ENCODE data around the gene SBSN. TPM values are rescaled to one million over a fixed set of nuclear protein-coding genes. Genes with fewer than 3 reads are reported as not detected.

The SBSN gene
- polyA plus RNA-seq, 2 of the 4 experiments (the other 2 are of a cell fraction), result 0.28 to 1.1 TPM

DNA sequence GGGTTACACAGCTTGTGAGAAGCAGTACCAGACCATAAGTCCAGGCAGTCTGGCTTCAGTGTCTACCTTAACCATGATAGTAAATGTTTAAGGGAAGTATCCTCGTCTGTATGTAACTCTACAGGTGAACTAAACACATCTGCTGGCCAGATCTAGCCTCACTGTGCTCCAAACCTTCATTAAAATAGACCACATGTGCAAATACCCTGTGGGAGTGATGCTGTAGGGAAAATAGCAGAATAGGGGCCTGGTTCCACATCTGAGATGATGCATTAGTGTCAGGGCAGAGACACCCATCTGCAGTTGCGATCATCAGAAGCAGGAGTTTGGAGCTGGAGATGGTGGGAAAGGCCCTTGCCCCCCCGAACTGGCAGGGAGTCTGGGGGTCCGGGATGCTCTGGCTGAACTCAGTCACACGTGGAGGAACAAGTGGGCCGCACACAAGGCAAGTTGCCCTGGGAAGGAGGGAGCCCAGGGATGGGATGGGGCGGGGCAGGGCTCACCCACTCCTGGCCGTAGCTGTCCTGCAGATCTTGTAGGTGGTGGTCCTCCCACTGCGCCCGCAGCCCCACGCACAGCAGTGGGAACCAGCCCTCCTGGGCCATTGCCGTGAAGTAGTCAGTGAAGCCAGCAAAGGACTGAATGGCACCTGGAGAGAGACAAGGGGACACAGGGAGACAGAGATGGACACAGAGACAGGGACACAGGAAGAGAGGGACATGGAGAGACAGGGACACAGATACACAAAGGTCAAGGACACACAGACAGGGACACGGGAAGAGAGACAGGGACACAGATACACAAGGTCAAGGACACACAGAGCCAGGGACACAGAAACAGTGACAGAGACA, 24.6 kb upstream of the SBSN start:
- CTCF ChIA-PET, result interaction anchor here (0.8 to 1.3 kb wide), 5 partner anchors 10 to 108 kb away, joined by 3 to 5 read pairs (median 3); partner anchors contain the start of gene ATP4A
- no peak for DNase-seq (ENCODE audit: low read depth in 1 of 2, low spot score in 1 of 2)
- no peak for ATAC-seq
- Histone ChIP-seq H3K4me1 (no peaks in the 10 kb centered on the region), H3K9me3 (no peaks in the 10 kb centered on the region), H3K4me2 (no peak overlapping the region), H3K4me3 (no peak overlapping the region), H3K27ac (no peak overlapping the region)
- TF ChIP-seq HOXB5 (CRISPR knock-in tag; IDR thresholded peaks at IDR 0.05) (no peak), ZC3H11A (IDR thresholded peaks at IDR 0.05) (no peak), FOSL2 (IDR thresholded peaks at IDR 0.05) (no peak), FOSL2 (CRISPR knock-in tag; IDR thresholded peaks at IDR 0.05) (no peak)
- 56% methylated on average over 13 of the region's 13 CpGs for WGBS (ENCODE audit: missing lambda C conversion rate)
- FAIRE-seq, result peak; percentile 76
- POLR2A ChIA-PET, result interaction anchor here (0.7 kb wide), 1 partner anchor 79 kb away, joined by 3 read pairs; no protein-coding TSS in a partner anchor

DNA sequence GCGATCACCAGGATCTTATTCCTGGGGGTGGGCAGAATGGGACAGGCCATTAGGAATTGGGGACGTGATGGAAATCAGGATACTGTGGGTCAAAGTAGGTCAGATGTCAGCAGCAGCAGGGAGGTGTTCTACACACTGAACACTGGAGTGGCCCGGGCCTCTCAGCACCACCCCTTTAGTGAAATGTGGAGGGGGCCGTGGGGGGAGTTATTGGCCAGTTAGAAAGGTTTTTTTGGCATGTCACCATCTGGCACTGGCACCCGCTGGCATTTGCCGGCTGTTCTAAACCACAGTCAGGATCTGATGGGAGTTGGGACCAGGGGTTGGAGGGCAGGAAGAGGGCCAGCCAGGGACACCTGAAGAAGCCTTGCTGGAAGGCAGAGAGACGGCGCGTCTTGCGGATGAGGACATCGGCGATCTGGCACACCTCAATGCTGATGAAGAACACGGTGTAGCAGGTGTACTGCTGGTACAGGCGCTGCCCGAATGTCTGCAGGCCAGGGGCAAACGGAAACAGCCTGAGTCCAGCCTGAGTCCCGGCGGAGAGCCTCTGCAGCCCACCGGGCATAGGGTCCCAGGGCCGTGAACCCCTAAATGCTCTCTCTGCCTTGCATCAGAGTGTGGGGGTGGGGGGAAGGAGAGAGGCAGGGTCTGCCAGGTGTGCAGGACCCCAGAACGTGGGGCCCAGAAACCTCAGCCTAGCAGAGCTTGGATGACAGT, 23.1 kb upstream of the SBSN start:
- ChIA-PET CTCF (interaction anchor here (0.6 to 5.1 kb wide), 8 partner anchors 10 to 409 kb away, joined by 3 to 81 read pairs (median 13); partner anchors contain the start of gene ATP4A), POLR2A (no interaction called here)

DNA sequence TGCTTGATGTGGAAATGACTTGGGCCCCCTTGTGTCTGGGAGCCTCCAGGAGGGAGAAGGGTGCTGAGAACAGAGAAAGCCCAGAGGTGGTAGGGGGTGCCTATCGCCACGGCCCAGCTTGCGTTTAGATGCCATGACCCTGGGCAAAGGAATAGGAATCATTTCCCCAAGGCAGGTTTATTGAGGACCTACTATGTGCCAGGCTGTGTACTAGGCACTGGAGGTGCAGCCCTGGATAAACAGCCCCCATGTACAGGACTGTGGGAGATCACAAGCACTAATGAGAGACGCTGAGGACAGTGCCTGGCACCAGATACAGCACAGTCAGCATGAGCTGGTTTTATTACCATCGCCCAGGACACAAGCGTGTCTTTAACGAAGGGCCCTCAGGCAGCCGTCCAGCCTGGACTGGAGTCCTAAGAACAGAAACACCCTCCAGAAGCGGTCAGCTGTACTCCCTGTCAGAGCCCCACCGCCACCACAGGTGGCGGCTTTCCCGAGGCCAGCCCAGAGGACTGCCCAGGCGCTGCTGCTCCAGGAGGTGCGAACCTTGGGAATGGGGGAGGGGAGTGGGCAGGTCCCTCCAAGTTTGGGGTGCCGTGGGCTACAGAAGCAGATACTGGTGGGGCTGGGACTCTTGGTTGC, 21.9 kb upstream of the SBSN start:
- H3K4me2 ChIP-seq, result no peak overlapping the region
- no peak overlapping the region for H3K4me3 ChIP-seq
- ChIA-PET CTCF (interaction anchor here (0.6 to 5.1 kb wide), 44 partner anchors 8 to 437 kb away, joined by 3 to 81 read pairs (median 12); partner anchors contain the start of genes ATP4A, DMKN, HAUS5 and LIN37), POLR2A (no interaction called here)
- H3K4me1 ChIP-seq, result peaks cover 9% of the 10 kb centered on the region
- WGBS (ENCODE audit: missing lambda C conversion rate), result 85% methylated on average over 15 of the region's 15 CpGs
- DNase-seq (ENCODE audit: low read depth in 1 of 2, low spot score in 1 of 2), result no peak
- H3K27ac ChIP-seq, result no peak overlapping the region
- TF ChIP-seq, protein P1, sequence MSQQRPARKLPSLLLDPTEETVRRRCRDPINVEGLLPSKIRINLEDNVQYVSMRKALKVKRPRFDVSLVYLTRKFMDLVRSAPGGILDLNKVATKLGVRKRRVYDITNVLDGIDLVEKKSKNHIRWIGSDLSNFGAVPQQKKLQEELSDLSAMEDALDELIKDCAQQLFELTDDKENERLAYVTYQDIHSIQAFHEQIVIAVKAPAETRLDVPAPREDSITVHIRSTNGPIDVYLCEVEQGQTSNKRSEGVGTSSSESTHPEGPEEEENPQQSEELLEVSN (IDR thresholded peaks at IDR 0.05; ENCODE audit: borderline replicate concordance, low read depth), result no peak
- TF ChIP-seq, protein P2, sequence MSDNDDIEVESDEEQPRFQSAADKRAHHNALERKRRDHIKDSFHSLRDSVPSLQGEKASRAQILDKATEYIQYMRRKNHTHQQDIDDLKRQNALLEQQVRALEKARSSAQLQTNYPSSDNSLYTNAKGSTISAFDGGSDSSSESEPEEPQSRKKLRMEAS (IDR thresholded peaks at IDR 0.05), result no peak
- TF ChIP-seq MAFK (IDR thresholded peaks at IDR 0.05; ENCODE audit: partially characterized antibody) (peak; percentile 44), HDAC2 (IDR thresholded peaks at IDR 0.05) (no peak), EHMT2 (IDR thresholded peaks at IDR 0.05; ENCODE audit: low read depth) (no peak), RARB (CRISPR knock-in tag; IDR thresholded peaks at IDR 0.05) (no peak), HOXB13 (CRISPR knock-in tag; IDR thresholded peaks at IDR 0.05; ENCODE audit: low read depth) (no peak), TFCP2L1 (CRISPR knock-in tag; IDR thresholded peaks at IDR 0.05) (no peak), JUN (IDR thresholded peaks at IDR 0.05) (peak; percentile 6 to 24; a peak in 1 of 5 replicates)
- TF ChIP-seq, protein P3, sequence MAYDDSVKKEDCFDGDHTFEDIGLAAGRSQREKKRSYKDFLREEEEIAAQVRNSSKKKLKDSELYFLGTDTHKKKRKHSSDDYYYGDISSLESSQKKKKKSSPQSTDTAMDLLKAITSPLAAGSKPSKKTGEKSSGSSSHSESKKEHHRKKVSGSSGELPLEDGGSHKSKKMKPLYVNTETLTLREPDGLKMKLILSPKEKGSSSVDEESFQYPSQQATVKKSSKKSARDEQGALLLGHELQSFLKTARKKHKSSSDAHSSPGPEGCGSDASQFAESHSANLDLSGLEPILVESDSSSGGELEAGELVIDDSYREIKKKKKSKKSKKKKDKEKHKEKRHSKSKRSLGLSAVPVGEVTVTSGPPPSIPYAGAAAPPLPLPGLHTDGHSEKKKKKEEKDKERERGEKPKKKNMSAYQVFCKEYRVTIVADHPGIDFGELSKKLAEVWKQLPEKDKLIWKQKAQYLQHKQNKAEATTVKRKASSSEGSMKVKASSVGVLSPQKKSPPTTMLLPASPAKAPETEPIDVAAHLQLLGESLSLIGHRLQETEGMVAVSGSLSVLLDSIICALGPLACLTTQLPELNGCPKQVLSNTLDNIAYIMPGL (CRISPR knock-in tag; IDR thresholded peaks at IDR 0.05; ENCODE audit: borderline replicate concordance), result no peak
- no peak for ATAC-seq
- H3K9me3 ChIP-seq, result no peaks in the 10 kb centered on the region
- no peak for FAIRE-seq

More for the DNA sequence above, 23.1 kb upstream of the SBSN start:
- WGBS (ENCODE audit: missing lambda C conversion rate), result 87% methylated on average over 21 of the region's 21 CpGs
- FAIRE-seq (no peak), DNase-seq (ENCODE audit: low read depth in 1 of 2, low spot score in 1 of 2) (no peak), ATAC-seq (no peak)
- H3K4me2 ChIP-seq, result no peak overlapping the region
- H3K27ac ChIP-seq, result no peak overlapping the region
- no peak overlapping the region for H3K4me3 ChIP-seq
- TF ChIP-seq TFCP2L1 (CRISPR knock-in tag; IDR thresholded peaks at IDR 0.05), result no peak
- TF ChIP-seq GATA3 (IDR thresholded peaks at IDR 0.05; ENCODE audit: borderline replicate concordance), result no peak
- TF ChIP-seq, protein P4, sequence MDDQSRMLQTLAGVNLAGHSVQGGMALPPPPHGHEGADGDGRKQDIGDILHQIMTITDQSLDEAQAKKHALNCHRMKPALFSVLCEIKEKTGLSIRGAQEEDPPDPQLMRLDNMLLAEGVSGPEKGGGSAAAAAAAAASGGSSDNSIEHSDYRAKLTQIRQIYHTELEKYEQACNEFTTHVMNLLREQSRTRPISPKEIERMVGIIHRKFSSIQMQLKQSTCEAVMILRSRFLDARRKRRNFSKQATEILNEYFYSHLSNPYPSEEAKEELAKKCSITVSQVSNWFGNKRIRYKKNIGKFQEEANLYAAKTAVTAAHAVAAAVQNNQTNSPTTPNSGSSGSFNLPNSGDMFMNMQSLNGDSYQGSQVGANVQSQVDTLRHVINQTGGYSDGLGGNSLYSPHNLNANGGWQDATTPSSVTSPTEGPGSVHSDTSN (IDR thresholded peaks at IDR 0.05), result no peak
- TF ChIP-seq, protein P5, sequence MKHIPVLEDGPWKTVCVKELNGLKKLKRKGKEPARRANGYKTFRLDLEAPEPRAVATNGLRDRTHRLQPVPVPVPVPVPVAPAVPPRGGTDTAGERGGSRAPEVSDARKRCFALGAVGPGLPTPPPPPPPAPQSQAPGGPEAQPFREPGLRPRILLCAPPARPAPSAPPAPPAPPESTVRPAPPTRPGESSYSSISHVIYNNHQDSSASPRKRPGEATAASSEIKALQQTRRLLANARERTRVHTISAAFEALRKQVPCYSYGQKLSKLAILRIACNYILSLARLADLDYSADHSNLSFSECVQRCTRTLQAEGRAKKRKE (CRISPR knock-in tag; IDR thresholded peaks at IDR 0.05; ENCODE audit: low read depth), result no peak
- no peak for TF ChIP-seq CBX8 (IDR thresholded peaks at IDR 0.05)
- TF ChIP-seq BHLHE40 (IDR thresholded peaks at IDR 0.05; ENCODE audit: low read depth, low read length), result no peak
- TF ChIP-seq CHD4 (IDR thresholded peaks at IDR 0.05; ENCODE audit: borderline replicate concordance), result no peak
- no peak for TF ChIP-seq CHD2 (IDR thresholded peaks at IDR 0.05; ENCODE audit: low read length, partially characterized antibody)
- TF ChIP-seq EHF (CRISPR knock-in tag; IDR thresholded peaks at IDR 0.05), result no peak
- TF ChIP-seq KDM5A (IDR thresholded peaks at IDR 0.05), result no peak
- no peak for TF ChIP-seq HOXB13 (CRISPR knock-in tag; IDR thresholded peaks at IDR 0.05; ENCODE audit: low read depth)
- peaks cover 8% of the 10 kb centered on the region for H3K4me1 ChIP-seq
- no peaks in the 10 kb centered on the region for H3K9me3 ChIP-seq

Measured in A549 (cell line).